HTR-8/SVneo (cell line): ENCODE results near the gene DTNB.

ENCODE experiments used
- DNase-seq: peaks from one replicate; pipeline ENCODE4 v3.0.0; 2011; ENCODE audit warnings: low spot score, mixed read lengths; ENCODE audit not compliant: insufficient read length
- FAIRE-seq: peaks from 2 replicates; lab custom pipeline; 2011; peaks lifted over from hg19 to GRCh38; lab: Jason Lieb, UNC

Gene DTNB

DNA sequence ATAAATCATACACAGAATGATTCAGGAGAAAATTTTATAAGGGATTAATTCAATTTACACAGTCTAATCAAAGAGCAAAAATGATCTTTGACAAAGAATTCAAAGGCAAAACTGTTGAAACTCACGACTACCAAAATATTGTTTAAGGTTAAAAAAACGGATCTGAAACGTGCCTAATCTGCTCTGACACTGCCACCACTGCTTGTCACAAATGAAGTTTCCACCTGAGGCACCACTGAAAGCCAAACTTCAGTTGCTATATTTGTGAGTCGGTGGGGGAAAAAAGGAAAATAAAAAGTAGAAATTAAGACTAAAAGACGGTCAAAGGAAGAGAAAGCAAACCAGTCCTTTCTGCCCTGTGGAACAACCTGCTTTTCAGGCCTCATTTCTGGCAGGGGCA is 191.0 kb downstream of the DTNB start:
- DNase-seq (no peak), FAIRE-seq (peak; percentile 46)

DNA sequence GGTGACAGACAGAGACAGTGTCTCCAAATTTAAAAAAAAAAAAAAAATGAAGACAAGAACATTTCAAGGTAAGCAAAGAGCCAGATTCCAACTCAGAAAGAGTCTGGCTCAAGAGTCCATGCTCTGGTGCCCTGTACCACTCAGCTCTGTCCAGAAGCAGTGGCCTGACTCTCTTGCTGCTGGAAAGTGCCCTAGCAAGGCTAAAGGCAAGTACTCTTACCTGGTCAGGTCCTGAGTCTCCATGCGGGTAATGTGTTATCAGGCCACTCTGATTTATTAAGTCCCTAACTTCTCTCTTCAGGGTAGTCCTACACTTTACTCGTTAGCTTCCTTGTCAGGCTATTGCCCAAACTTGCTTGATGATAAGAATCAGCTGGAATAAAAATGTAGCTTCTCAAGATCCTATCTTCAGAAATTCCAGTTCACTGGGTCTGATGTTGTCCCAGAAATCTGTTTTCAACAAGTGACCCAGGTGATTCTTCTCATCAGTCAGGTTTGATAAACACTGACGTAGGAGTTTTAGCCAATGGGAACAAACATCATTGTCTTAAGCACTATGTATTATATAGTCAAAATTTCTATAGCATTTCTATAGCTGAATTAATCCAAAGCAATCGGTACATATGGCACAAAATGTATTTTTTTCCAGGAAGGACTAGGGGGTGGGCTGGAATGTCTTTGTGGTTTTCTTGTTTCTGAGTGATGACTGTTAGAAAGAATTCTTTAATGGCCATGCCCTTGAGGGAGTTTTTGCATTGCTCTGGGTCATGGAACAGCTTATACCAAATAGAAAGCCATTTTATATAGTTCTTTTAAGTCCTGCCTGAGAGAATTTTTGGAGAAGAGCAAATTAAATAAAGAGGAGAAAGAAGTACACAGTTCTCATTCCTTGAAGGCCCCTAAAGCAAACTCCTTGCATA is 191.7 kb downstream of the DTNB start:
- no peak for FAIRE-seq
- peak; percentile 67 for DNase-seq

DNA sequence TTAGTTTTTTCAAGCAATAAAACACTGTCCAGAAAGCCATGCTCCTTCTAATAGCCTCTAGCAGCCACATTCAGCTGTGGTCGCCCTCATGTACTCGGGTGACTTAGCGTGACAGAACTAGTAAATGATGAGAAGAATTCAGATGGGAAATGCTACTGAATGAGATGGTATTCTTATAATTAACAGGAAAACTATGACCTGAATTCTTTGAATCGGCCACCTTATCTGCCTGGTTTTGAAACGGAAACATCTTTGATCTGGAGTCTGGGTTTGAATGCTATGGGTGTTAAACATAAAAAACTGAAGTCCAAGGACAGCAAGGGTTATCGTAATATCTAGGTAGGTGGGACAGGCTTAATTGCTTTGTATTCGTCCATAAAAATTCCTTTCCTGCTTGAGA is 192.8 kb downstream of the DTNB start:
- FAIRE-seq (no peak), DNase-seq (no peak)

DNA sequence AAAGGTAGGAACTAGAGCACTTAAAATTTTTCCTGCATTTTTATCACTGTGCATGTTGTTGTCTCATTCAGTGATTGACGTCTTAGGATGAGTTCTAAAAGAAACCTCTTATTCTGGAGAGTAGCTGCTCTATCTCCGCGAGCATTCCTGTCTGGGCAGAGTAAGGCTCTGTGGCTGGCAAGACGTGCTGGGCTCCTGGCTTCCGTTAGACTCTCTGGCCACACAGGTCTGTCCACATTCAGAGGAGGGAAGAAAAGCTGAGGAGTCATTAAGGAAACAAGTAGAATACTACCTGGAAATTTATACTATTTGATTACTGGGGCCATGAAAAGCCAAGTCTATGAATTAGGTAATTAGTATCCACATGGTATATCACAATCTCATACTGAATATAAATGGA is 193.6 kb downstream of the DTNB start:
- no peak for DNase-seq
- FAIRE-seq, result no peak

DNA sequence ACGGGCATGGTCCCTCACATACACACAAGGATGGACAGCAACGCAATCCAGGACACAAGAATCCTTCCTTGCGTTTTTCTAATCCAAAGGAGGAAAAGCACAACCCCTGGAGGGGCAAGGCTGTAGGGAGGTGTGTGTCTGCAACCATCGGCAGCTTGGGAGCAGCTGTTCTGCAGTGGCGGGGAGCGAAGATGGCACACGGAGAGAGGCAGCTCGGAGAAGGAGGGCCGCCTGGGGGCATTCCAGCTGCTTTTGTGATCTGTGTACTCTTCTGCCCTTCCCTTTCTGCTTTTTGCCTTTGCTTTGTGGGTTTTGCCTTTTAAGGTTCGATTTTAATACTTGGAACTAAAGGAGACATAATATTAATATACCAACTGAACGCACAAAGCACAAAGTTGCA is 194.6 kb downstream of the DTNB start:
- peak; percentile 68 for FAIRE-seq
- no peak for DNase-seq

DNA sequence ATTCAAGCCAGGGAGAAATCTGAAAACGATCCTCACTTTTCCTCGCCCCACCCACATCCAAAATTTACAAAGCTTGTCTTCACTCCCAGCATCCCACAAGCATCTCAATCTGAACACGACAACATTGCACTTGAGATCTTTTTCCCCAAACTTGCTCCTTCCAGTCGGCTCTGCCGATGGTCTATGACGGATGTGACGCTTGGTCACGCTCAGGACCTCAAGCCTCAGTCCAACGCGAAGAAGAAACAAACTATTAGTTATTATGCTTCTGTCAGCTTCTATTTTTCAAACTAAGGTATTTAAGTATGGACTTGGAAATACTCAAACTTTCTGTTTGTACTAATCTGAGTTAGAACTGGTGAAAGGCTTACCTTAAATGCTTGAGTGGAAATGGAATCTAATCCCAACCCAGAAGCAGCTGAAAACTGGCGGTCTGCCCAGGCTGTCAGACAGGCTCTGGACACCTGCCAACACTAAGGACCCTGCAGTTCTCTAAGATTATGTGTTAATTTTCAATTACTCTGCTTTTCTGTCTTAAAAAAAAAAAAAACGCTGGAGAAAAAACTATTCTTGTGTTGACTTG is 199.5 kb downstream of the DTNB start:
- DNase-seq, result no peak
- no peak for FAIRE-seq

DNA sequence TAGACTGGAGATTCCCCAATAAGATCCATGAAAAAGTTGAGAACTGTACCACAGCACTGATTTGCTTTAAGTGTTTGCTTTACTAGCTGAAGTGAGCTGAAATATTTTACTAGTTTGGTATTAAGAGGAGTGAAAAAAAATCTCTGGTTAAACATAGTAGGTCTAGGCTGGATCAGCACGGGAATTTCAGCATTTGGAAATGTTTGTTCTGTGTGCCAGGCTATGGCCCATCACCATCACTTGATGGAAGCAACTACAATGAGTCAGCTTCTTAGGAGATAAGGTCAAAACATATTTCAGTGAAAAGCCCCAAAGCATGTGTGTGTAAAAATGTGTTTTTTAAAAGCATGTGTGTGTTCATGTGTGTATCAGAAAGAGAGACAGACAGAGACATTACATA is 200.2 kb downstream of the DTNB start:
- FAIRE-seq (no peak), DNase-seq (no peak)

DNA sequence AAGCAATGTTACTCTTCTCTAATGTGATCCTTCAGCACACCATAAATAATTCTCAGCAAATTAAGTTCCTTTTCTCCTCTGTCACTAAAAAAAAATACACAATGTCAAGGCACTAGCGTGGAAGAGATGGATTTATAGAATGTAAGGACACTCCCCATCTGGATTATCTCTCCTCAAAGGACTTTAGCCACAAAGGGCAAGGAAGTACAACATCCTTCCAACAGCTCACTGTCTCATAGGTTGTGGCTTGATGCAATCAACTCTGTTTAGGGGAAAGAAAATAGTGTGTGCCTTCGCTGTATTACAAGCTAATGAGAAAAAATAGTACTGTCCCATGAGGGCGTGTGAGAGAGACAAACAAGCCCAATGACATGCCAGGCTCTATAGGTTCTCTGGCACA is 202.6 kb downstream of the DTNB start:
- no peak for FAIRE-seq
- no peak for DNase-seq

DNA sequence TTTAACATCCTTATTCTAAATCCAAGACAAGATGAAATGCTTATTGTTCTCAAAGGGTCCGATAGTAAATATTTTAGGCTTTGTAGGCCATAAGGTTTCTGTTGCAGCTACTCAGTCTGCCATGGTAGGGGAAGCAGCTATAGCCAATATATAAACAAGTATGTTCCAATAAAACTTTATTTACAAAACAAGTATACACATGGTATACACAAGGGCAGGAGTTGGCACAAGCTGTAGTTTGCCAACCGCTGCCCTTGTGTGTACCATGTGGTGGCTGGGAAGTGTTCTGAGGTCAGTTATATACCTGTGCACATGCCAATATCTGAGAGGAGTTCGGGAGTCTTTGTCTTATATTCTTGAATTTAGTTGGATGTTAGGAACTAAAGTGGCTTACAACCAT is 205.6 kb downstream of the DTNB start:
- FAIRE-seq, result no peak

DNA sequence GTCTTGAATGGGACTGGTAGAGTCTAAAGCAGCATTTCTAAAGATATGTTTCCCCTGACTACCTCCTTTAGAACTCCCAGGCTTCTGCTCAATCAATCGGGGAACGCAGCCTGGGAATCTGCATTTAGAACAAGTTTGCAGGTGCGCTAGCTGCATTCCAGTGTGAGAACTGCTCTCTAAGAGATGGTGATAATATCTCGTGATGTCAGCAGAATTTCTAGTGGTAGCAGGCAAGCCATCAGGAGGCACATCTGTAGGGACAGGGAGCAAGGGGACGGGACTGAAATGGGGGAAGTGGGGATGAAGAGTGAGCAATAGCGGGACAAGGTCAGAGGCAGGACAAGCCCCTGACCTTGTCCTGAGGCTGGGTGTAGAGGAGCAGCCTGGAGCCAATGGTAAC is 211.4 kb downstream of the DTNB start:
- DNase-seq (no peak), FAIRE-seq (no peak)

More for the DNA sequence above, 205.6 kb downstream of the DTNB start:
- no peak for DNase-seq

DNA sequence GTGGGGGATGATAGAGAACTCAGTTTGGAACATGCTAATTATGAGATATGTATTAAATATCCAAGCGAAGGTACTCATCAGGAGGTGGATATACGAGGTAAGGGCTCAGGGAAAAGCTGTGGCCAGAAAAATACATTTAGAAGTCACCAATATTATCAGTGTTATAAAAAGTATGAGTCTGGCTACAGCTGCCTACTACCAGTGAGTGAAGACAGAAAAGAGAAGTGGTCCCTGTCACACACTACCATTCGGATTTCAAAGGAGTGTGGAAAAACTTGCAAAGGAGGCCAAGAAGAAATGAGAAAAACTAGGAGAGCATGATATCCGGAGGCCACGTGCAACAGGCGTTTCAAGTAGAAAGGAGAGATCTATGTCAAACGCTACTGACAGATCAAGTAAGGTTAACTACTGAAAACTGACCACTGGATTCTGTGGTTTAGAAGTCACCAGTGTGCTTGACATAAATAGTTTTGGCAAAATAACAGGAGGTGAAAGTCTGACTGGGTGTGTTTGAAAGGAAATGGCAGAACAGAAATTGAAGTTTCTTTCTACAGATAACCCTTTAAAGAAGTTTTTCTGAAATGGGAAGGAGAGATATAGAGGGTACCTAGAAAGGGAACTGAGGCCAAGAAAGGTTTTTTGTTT is 213.0 kb downstream of the DTNB start:
- FAIRE-seq, result no peak
- DNase-seq, result no peak

DNA sequence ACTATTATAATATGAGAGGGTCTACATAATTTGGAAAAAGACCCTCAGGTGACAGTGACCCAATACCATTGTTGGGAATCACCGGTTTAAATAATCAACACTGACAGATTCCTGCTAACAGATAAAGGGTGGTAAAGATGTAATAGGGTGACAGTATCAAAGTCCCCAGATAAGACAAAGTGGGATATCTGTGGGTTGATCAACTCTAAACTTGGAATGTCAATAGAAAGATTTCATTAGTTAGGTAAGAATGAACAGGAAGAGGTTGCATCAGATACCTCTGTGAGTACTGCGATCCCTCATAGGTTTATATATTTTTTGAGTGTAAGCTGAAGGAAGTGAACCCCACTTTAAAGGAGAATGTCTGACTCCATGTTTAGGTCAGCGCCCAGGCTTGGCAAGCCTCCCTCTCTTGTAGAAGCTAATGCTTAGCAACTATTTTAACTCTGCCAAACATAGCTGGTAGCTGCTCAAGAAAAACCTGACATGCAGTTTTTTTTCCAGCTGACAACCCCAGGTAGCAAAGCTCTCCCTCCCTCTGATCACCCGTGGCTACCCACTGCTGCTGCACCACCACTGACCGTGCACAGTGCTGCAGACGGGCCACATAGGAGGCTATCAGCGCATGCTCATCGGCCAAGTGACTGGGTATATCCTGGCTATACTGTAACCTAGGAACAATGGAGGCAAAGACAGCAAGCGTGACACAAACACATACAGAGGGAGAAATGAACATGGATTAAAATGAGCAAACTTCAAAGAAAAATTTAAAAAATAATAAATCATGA is 218.4 kb downstream of the DTNB start:
- FAIRE-seq (no peak), DNase-seq (no peak)

DNA sequence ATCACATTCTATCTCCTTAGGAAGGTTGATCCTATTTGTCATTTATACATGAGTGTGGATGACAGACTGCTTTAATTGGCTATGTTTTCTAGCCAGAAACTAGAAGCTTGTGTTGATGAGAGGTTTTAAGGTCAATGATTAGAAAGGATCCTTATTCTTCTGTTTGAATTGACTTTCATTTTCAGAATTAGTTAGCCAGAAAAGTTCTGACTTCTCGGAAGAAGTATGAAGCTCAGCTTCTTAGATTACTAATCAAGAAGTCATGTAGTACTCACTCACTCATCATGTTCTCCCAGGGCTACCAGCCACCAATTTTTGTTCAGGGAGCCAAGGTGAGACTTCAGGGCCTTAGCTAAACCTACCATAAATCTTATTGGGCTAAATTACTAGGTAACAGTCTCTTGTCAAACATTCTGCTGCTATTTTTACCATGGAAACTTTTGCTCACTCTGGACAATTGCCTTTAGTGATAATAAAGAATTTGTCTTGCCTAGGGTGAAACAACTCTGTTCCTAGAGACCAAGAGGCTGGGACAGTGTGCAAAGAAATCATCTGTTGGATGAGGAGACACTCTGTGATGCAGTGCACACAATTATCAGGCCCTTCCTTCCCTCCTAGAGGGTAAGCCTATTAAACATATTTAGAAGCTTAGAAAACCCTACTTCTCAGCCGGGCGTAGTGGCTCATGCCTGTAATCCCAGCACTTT is 220.0 kb downstream of the DTNB start:
- DNase-seq, result no peak
- no peak for FAIRE-seq

DNA sequence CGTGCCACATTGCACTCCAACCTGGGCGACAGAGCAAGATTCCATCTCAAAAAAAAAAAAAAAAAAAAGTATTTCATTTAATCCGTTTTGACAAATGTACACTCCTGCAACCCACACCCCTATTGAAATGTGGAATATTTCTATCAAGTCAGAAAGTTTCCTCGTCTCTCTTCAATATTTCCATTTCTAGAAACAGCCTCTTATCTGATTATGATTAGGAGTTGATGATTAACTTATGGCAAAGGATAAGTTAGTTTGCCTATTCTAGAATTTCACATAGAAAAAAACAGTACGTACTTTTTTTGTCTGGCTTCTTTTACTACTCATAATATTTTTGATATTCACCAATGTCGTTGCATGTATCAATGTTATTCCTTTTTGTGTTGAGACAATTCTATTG is 224.6 kb downstream of the DTNB start:
- no peak for FAIRE-seq
- DNase-seq, result no peak

DNA sequence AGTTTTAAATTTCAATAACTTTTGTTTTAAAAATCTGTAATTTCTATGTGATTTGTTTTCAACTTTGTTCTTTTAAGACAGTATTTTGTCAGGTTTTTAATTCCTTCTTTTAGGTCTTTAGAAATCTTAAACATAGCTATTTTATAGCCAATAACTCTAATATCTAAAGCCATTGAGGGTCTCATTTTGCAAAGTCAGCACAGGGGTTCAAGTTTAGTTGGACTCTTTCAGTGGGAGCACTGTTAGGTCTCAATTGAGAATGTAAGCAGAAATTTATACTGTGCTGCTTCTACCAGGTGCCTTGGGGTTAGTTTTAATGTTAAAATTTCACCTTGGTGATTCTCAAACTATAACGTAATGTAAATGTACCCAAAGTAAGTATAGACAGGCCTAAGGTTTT is 226.4 kb downstream of the DTNB start:
- FAIRE-seq, result no peak
- DNase-seq, result no peak

DNA sequence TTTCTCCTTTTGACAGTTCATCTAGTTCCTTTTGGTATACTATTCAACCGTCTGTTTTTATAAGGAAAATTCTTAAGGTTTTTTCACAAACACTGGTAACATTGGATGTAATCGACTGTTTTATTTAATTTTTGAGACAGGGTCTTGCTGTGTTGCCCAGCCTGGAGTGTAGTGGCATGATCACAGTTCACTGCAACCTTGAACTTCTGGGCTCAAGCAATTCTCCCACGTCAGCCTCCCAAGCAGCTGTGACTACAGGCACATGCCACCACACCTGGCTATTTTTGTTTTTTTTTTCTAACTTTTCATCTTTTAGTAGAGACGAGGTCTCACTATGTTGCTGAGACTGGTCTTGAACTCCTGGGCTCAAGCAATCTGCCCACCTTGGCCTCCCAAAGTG is 227.3 kb downstream of the DTNB start:
- DNase-seq (no peak), FAIRE-seq (no peak)

DNA sequence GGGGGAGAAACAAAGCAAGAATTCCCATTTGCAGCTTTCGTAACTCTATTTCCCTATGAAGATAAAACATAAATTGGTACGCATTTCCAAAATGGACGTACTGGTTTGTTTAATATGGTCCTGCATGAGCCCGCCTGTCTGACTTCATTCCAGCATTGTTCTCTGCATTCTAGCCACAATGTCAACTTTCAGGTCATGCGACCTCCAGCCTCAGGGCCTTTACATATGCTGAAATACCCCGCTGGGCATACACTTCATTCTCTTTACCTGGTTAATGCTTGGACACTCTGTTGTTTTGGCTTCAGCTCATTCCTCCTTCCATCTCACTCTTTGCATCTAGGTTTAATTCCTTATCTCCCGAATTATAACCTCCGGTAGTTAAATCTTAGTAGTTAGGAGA is 227.9 kb downstream of the DTNB start:
- FAIRE-seq (no peak), DNase-seq (no peak)

DNA sequence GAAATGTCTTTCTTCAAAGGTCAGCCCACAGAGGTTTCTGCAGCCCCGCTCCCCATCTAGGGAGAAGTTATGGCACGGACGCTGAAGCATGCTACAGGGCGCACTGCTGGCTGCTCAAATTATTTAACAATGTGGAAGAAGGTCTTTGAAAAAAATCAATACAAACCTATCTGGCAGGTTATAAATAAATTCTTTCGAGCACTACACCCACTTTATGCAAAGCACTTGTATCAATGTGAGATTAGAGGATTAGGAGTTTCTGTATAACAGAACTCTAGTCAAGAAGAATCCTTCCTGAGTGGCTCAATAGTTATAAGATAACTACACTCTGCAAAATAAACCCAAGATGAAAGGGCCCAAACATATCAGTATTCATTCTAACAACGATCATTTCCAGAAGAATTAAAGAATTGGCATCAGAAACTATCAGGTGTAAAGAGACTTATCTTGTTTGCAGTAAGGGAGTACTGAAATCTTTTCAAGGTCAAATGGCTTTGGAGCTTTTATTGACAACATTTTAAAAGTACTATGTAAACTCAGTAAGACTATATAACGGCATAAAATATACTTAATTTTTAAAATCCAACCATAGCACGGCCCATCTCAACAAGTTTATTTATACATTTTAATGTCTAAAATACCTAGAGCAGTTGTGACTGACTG is 228.6 kb downstream of the DTNB start:
- no peak for DNase-seq
- no peak for FAIRE-seq

DNA sequence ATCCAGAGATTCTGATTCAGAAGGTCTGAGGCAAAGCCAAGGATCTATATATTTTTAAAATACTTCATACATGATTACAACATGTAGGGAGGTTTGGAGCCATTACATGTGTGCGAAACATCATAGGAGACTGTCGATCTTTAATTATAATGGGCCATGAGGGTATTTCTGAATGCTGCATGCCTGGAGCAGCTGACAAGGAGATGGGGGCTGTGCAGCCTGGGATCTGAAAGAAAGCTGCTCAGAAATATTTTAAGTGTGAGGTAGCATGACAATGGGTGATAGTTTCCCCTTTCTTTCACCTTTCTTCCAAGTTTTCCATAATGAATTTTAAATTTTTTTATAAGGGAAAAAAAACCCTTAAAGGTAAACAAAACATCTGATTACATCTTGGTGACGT is 229.6 kb downstream of the DTNB start:
- DNase-seq (no peak), FAIRE-seq (no peak)

DNA sequence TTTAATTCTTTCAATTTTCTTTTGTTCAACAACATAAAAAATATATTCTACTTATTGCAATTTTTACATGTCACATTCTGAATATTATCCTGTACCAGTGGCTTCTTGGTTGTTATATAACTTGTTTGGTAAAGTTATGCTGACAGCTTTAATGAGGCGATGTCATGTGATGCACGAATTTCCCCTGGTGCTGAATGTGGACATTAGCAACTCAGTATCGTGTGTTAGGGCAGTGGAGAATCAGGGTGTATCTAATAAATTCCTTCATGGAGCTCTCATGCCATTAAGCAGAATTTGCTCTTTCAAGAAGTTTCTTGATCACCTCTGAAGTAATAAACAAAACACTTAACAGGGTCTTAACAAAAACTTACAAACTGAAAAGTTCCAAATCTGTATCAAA is 232.0 kb downstream of the DTNB start:
- DNase-seq (no peak), FAIRE-seq (no peak)
